T-helper 2 cell treated with Interferon-gamma antibody and Interleukin-4, amounts not matched to agents 5 μg/mL and 100 μg/mL, for 36 hours (primary cell): ENCODE data around the gene EFCAB11.
"Not testable (repeated sequence)": the region's sequence is repeated elsewhere in the genome, so short reads cannot be mapped to it uniquely, and the experiment has no call there.

Experiments used
- DNase-seq: peaks from one replicate; pipeline ENCODE4 v3.0.0; 2021; ENCODE audit warnings: low spot score
- H3K27ac Mint-ChIP-seq: one replicate; pipeline ENCODE4 v1.8.0; 2021; ENCODE audit warnings: mild to moderate bottlenecking, mixed read lengths
- H3K27me3 Mint-ChIP-seq: one replicate; pipeline ENCODE4 v1.8.0; 2021; ENCODE audit warnings: low read depth, mixed read lengths
- H3K36me3 Mint-ChIP-seq: one replicate; pipeline ENCODE4 v1.8.0; 2021; ENCODE audit warnings: low read depth, mixed read lengths
- H3K4me1 Mint-ChIP-seq: one replicate; pipeline ENCODE4 v1.8.0; 2021; ENCODE audit warnings: low read depth, mixed read lengths
- H3K4me3 Mint-ChIP-seq: one replicate; pipeline ENCODE4 v1.8.0; 2022; ENCODE audit warnings: mild to moderate bottlenecking, moderate library complexity, mixed read lengths
- H3K9me3 Mint-ChIP-seq: one replicate; pipeline ENCODE4 v1.8.0; 2021; ENCODE audit warnings: mixed read lengths

The EFCAB11 gene

DNA sequence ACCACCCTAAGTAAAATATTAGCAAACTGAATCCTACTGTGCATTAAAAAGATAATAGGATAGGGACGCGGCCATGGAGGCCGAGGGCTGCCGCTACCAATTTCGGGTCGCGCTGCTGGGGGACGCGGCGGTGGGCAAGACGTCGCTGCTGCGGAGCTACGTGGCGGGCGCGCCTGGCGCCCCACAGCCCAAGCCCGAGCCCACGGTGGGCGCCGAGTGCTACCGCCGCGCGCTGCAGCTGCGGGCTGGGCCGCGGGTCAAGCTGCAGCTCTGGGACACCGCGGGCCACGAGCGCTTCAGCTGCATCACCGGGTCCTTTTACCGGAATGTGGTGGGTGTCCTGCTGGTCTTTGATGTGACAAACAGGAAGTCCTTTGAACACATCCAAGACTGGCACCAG is 62.8 kb downstream of the EFCAB11 start:
- H3K4me3 Mint-ChIP-seq, DNase-seq, H3K36me3 Mint-ChIP-seq, H3K4me1 Mint-ChIP-seq, H3K27ac Mint-ChIP-seq, H3K9me3 Mint-ChIP-seq, H3K27me3 Mint-ChIP-seq: not testable (repeated sequence)

GRCh38 chr14:89891055-89891454 is 63.5 kb downstream of the EFCAB11 start:
- Mint-ChIP-seq H3K9me3 (no peaks in the 10 kb centered on the region), H3K27me3 (no peaks in the 10 kb centered on the region), H3K4me1 (no peaks in the 10 kb centered on the region), H3K36me3 (no peaks in the 10 kb centered on the region), H3K4me3 (no peak overlapping the region), H3K27ac (no peak overlapping the region)
- DNase-seq: no peak

DNA sequence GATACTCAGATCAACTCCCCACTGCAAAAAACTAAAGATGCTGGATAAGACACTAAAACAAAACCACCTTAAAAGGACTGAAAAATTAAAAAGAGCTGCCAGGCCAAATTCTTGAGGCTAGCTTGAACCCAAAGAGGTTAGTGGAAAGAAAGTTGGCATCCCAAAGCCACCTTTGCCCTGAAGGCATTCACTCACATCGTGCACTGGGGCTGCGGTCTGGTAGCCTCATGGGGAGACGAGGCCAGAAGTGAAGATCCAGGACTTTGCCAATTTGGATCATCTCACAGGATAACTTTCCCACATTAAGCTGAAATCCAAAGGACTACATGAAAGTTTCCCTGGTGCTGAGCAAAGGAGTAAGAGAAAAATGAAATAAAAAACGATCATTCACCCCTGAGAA is 63.9 kb downstream of the EFCAB11 start:
- Mint-ChIP-seq H3K27me3 (no peaks in the 10 kb centered on the region), H3K9me3 (no peaks in the 10 kb centered on the region), H3K36me3 (no peaks in the 10 kb centered on the region), H3K27ac (no peak overlapping the region), H3K4me1 (no peaks in the 10 kb centered on the region), H3K4me3 (no peak overlapping the region)
- no peak for DNase-seq

- no peak for DNase-seq
- Mint-ChIP-seq H3K27ac (no peak overlapping the region), H3K4me1 (no peaks in the 10 kb centered on the region), H3K9me3 (no peaks in the 10 kb centered on the region), H3K27me3 (no peaks in the 10 kb centered on the region), H3K36me3 (no peaks in the 10 kb centered on the region), H3K4me3 (no peak overlapping the region)
Measured at GRCh38 chr14:89889626-89890025, 64.9 kb downstream of the EFCAB11 start.

GRCh38 chr14:89884761-89885160 is 69.8 kb downstream of the EFCAB11 start:
- H3K4me3 Mint-ChIP-seq: no peak overlapping the region
- no peaks in the 10 kb centered on the region for H3K27me3 Mint-ChIP-seq
- H3K36me3 Mint-ChIP-seq: no peaks in the 10 kb centered on the region
- no peaks in the 10 kb centered on the region for H3K9me3 Mint-ChIP-seq
- no peak overlapping the region for H3K27ac Mint-ChIP-seq
- no peaks in the 10 kb centered on the region for H3K4me1 Mint-ChIP-seq
- DNase-seq: no peak

- Mint-ChIP-seq H3K27me3 (peaks cover 12% of the 10 kb centered on the region), H3K36me3 (no peaks in the 10 kb centered on the region), H3K9me3 (no peaks in the 10 kb centered on the region), H3K4me3 (no peak overlapping the region), H3K4me1 (no peaks in the 10 kb centered on the region), H3K27ac (no peak overlapping the region)
- DNase-seq: no peak
Measured at GRCh38 chr14:89881839-89882238, 72.7 kb downstream of the EFCAB11 start.

GRCh38 chr14:89874091-89874490 is 80.4 kb downstream of the EFCAB11 start:
- not testable (repeated sequence) for H3K27ac Mint-ChIP-seq, H3K4me1 Mint-ChIP-seq, DNase-seq, H3K4me3 Mint-ChIP-seq, H3K36me3 Mint-ChIP-seq, H3K9me3 Mint-ChIP-seq
- peaks cover 18% of the 10 kb centered on the region for H3K27me3 Mint-ChIP-seq

- DNase-seq: no peak
- Mint-ChIP-seq H3K27me3 (peaks cover 8% of the 10 kb centered on the region), H3K4me3 (no peak overlapping the region), H3K36me3 (peaks cover 2% of the 10 kb centered on the region), H3K27ac (no peak overlapping the region), H3K4me1 (no peaks in the 10 kb centered on the region), H3K9me3 (peaks cover 10% of the 10 kb centered on the region)
Measured at GRCh38 chr14:89870316-89870715, 84.2 kb downstream of the EFCAB11 start.

DNA sequence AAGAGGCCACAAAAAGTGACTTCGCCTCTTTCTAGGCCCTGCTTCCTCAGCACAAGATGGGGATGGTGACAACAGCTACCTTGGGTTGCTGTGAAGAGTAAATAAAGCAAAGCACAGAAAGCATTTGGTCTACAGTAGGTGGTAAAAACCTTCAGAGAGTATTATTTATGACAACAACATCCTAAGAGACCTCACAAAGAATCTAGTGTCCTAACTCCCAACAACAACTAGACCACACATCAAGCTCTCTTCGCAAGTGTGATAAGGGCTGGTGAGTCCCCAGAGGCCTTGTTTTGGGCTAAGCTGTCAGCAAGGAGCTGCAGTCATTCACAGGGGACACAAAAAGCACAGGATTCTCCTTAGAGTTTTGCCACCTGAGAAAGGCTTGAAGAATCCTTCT is 84.9 kb downstream of the EFCAB11 start:
- Mint-ChIP-seq H3K27ac (no peak overlapping the region), H3K27me3 (peaks cover 8% of the 10 kb centered on the region), H3K36me3 (peaks cover 2% of the 10 kb centered on the region), H3K4me3 (no peak overlapping the region), H3K9me3 (peaks cover 10% of the 10 kb centered on the region), H3K4me1 (no peaks in the 10 kb centered on the region)
- DNase-seq: no peak

GRCh38 chr14:89866458-89866857 is 88.1 kb downstream of the EFCAB11 start:
- no peak overlapping the region for H3K4me3 Mint-ChIP-seq
- H3K4me1 Mint-ChIP-seq: no peaks in the 10 kb centered on the region
- no peak overlapping the region for H3K27ac Mint-ChIP-seq
- DNase-seq: no peak
- no peaks in the 10 kb centered on the region for H3K36me3 Mint-ChIP-seq
- H3K27me3 Mint-ChIP-seq: peaks cover 7% of the 10 kb centered on the region
- no peaks in the 10 kb centered on the region for H3K9me3 Mint-ChIP-seq

GRCh38 chr14:89865153-89865552 is 89.4 kb downstream of the EFCAB11 start:
- H3K4me1 Mint-ChIP-seq: no peaks in the 10 kb centered on the region
- peaks cover 4% of the 10 kb centered on the region for H3K27me3 Mint-ChIP-seq
- H3K27ac Mint-ChIP-seq: no peak overlapping the region
- H3K36me3 Mint-ChIP-seq: no peaks in the 10 kb centered on the region
- H3K9me3 Mint-ChIP-seq: no peaks in the 10 kb centered on the region
- no peak overlapping the region for H3K4me3 Mint-ChIP-seq
- DNase-seq: no peak

- Mint-ChIP-seq H3K27ac (no peak overlapping the region), H3K36me3 (no peaks in the 10 kb centered on the region), H3K27me3 (peaks cover 2% of the 10 kb centered on the region), H3K4me1 (no peaks in the 10 kb centered on the region), H3K9me3 (no peaks in the 10 kb centered on the region), H3K4me3 (no peak overlapping the region)
- no peak for DNase-seq
Measured at GRCh38 chr14:89862856-89863255, 91.7 kb downstream of the EFCAB11 start.

DNA sequence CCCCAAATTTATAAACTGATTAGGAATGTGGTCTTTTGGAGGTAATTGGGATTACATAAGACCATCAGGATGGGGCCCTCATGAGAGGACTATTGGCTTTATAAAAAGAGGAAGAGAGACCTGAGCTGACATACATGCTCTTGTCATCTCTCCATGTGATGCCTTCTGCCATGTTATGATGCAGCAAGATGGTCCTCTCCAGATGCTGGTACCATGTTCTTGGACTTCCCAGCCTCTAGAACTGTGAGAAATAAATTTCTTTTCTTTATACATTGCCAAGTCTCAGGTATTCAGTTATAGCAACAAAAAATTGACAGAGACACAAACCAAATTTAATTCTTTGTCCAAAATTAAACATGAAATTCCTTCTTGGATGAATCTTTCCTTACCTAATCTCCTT is 92.9 kb downstream of the EFCAB11 start:
- H3K36me3 Mint-ChIP-seq: no peaks in the 10 kb centered on the region
- H3K27ac Mint-ChIP-seq: no peak overlapping the region
- no peak for DNase-seq
- no peaks in the 10 kb centered on the region for H3K4me1 Mint-ChIP-seq
- peaks cover 2% of the 10 kb centered on the region for H3K27me3 Mint-ChIP-seq
- no peak overlapping the region for H3K4me3 Mint-ChIP-seq
- H3K9me3 Mint-ChIP-seq: no peaks in the 10 kb centered on the region

GRCh38 chr14:89858089-89858488 is 96.4 kb downstream of the EFCAB11 start:
- no peaks in the 10 kb centered on the region for H3K36me3 Mint-ChIP-seq
- no peaks in the 10 kb centered on the region for H3K9me3 Mint-ChIP-seq
- DNase-seq: no peak
- H3K27ac Mint-ChIP-seq: no peak overlapping the region
- H3K4me3 Mint-ChIP-seq: no peak overlapping the region
- no peaks in the 10 kb centered on the region for H3K4me1 Mint-ChIP-seq
- peaks cover 2% of the 10 kb centered on the region for H3K27me3 Mint-ChIP-seq

GRCh38 chr14:89856871-89857345 is 97.6 kb downstream of the EFCAB11 start:
- DNase-seq: no peak
- H3K4me1 Mint-ChIP-seq: no peaks in the 10 kb centered on the region
- H3K27me3 Mint-ChIP-seq: no peaks in the 10 kb centered on the region
- no peak overlapping the region for H3K27ac Mint-ChIP-seq
- H3K9me3 Mint-ChIP-seq: no peaks in the 10 kb centered on the region
- no peaks in the 10 kb centered on the region for H3K36me3 Mint-ChIP-seq
- H3K4me3 Mint-ChIP-seq: no peak overlapping the region
